ENCODE measurements around the gene FRS2.

DNA sequence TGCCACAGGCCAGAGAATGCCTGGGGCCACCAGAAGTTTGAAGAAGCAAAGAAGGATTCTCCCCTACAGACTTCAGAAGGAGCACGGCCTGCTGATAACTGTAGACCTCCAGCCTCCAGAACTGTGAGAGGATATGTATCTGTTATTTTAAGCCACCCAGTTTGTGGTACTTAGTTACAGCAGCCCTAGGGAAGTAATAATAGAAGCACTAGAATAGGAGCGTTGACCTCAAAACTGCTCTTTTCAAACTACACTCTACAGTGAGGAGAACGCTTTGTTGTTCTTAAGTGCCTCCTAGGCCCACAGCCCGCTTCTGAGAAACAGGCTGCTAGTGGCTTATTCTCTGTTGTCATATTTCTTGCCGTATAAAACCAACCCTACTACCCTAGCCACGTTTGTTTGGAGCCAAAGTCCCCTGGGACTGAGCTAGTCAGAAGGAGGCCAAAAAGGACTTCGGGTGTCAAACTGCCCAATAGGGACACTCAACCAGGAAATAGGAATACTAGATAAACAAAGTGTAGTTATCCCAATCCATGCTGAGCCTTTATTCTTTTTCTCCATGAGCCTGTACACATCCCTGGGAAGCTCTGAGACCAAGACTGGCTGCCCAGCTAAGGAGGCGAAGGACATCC, 38.5 kb upstream of the FRS2 start:
- TF ChIP-seq, protein P1, sequence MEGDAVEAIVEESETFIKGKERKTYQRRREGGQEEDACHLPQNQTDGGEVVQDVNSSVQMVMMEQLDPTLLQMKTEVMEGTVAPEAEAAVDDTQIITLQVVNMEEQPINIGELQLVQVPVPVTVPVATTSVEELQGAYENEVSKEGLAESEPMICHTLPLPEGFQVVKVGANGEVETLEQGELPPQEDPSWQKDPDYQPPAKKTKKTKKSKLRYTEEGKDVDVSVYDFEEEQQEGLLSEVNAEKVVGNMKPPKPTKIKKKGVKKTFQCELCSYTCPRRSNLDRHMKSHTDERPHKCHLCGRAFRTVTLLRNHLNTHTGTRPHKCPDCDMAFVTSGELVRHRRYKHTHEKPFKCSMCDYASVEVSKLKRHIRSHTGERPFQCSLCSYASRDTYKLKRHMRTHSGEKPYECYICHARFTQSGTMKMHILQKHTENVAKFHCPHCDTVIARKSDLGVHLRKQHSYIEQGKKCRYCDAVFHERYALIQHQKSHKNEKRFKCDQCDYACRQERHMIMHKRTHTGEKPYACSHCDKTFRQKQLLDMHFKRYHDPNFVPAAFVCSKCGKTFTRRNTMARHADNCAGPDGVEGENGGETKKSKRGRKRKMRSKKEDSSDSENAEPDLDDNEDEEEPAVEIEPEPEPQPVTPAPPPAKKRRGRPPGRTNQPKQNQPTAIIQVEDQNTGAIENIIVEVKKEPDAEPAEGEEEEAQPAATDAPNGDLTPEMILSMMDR (IDR thresholded peaks at IDR 0.05): no peak
- TF ChIP-seq POLR2A (IDR thresholded peaks at IDR 0.05): no peak
